SJSA1 (cell line): ENCODE data around the gene VWA5B2. TPM values are rescaled to one million over a fixed set of nuclear protein-coding genes. Genes with fewer than 3 reads are reported as not detected.
A peak's percentile ranks its signal among the peaks of the same experiment; 100 is the strongest.

Experiments
- DNase-seq, 2 experiments: peaks; one replicate each; pipeline ENCODE4 v3.0.0-alpha.2; 2015 to 2020; ENCODE audit warnings: low spot score in 2 of 2, low read depth in 1 of 2
- H3K27ac ChIP-seq: fragments of 250-450 bp; sonication (Bioruptor Pico); 2 replicates; pipeline ENCODE4 v1.5.1; 2020; ENCODE audit warnings: mild to moderate bottlenecking, moderate library complexity
- H3K27me3 ChIP-seq: fragments of 250-450 bp; sonication (Bioruptor Pico); replicated peaks from 2 replicates; pipeline ENCODE4 v1.5.1; 2020; ENCODE audit warnings: mild to moderate bottlenecking, moderate library complexity
- H3K36me3 ChIP-seq: fragments of 250-450 bp; sonication (Bioruptor Pico); 2 replicates; pipeline ENCODE4 v1.5.1; 2020; ENCODE audit warnings: mild to moderate bottlenecking
- H3K4me1 ChIP-seq: fragments of 250-450 bp; sonication (Bioruptor Pico); replicated peaks from 2 replicates; pipeline ENCODE4 v1.6.1; 2021; ENCODE audit warnings: mild to moderate bottlenecking
- H3K4me3 ChIP-seq: fragments of 250-450 bp; sonication (Bioruptor Pico); 2 replicates; pipeline ENCODE4 v1.5.1; 2020; ENCODE audit warnings: mild to moderate bottlenecking
- H3K9me3 ChIP-seq: fragments of 250-450 bp; sonication (Bioruptor Pico); replicated peaks from 2 replicates; pipeline ENCODE4 v1.5.1; 2020; ENCODE audit warnings: mild to moderate bottlenecking
- total RNA-seq: library from RNA; depleted of rRNA; stranded (reverse); fragments of >200 nt; shearing (Covaris generic); gene quantifications from 2 replicates; pipeline ENCODE4 v1.2.3, GENCODE V29; 2014; rRNA removed

VWA5B2 gene
- total RNA-seq, 1 experiment from 2014 or later = not detected

GRCh38 chr3:184284696-184285095 lies 55.3 kb downstream of the VWA5B2 start:
- Histone ChIP-seq H3K27ac (no peak overlapping the region), H3K4me1 (no peaks in the 10 kb centered on the region), H3K36me3 (no peaks in the 10 kb centered on the region), H3K9me3 (no peaks in the 10 kb centered on the region), H3K4me3 (no peak overlapping the region), H3K27me3 (0 out of 2 replicates have a peak, but pooled peaks cover 7% of the 10 kb centered on the region)
- DNase-seq = no peak

- no peak overlapping the region for H3K4me3 ChIP-seq
- H3K36me3 ChIP-seq = no peaks in the 10 kb centered on the region
- no peaks in the 10 kb centered on the region for H3K9me3 ChIP-seq
- no peaks in the 10 kb centered on the region for H3K4me1 ChIP-seq
- no peak overlapping the region for H3K27ac ChIP-seq
- 0 out of 2 replicates have a peak, but pooled peaks cover 3% of the 10 kb centered on the region for H3K27me3 ChIP-seq
- DNase-seq = peak; percentile 30 to 58
Observed at GRCh38 chr3:184289426-184289938, 60.1 kb downstream of the VWA5B2 start.

- no peak overlapping the region for H3K4me3 ChIP-seq
- H3K4me1 ChIP-seq = no peaks in the 10 kb centered on the region
- H3K27ac ChIP-seq = no peak overlapping the region
- DNase-seq = no peak
- no peaks in the 10 kb centered on the region for H3K36me3 ChIP-seq
- H3K27me3 ChIP-seq = 0 out of 2 replicates have a peak, but pooled peaks cover 3% of the 10 kb centered on the region
- no peaks in the 10 kb centered on the region for H3K9me3 ChIP-seq
Observed at GRCh38 chr3:184290331-184290730, 60.9 kb downstream of the VWA5B2 start.

GRCh38 chr3:184291044-184291737 lies 61.8 kb downstream of the VWA5B2 start:
- Histone ChIP-seq H3K9me3 (no peaks in the 10 kb centered on the region), H3K27ac (no peak overlapping the region), H3K36me3 (no peaks in the 10 kb centered on the region), H3K4me1 (no peaks in the 10 kb centered on the region), H3K27me3 (0 out of 2 replicates have a peak, but pooled peaks cover 3% of the 10 kb centered on the region), H3K4me3 (no peak overlapping the region)
- DNase-seq = no peak

Other genes starting within 250 kb of the VWA5B2 start
- gene ABCC5, start 211.7 kb upstream of the VWA5B2 start, total RNA-seq = 9.1 and 9.6 TPM in 2 replicates
- not detected in 2 replicates for gene HTR3D, start 197.8 kb upstream of the VWA5B2 start, total RNA-seq
- not detected in 2 replicates for gene HTR3C, start 176.5 kb upstream of the VWA5B2 start, total RNA-seq
- not detected in 2 replicates for gene HTR3E, start 132.5 kb upstream of the VWA5B2 start, total RNA-seq
- 49.5 and 62.3 TPM in 2 replicates for gene EIF2B5, start 94.2 kb upstream of the VWA5B2 start, total RNA-seq
- gene DVL3, start 74.2 kb upstream of the VWA5B2 start, total RNA-seq = 32.2 and 33.6 TPM in 2 replicates
- gene AP2M1, start 54.7 kb upstream of the VWA5B2 start, total RNA-seq = 282 and 609 TPM in 2 replicates
- gene ABCF3, start 43.4 kb upstream of the VWA5B2 start, total RNA-seq = 19.2 and 28.7 TPM in 2 replicates
- gene ALG3, start 19.4 kb downstream of the VWA5B2 start, total RNA-seq = 26.4 and 30.1 TPM in 2 replicates
- 3.2 and 6.2 TPM in 2 replicates for gene EEF1AKMT4, start 20.1 kb downstream of the VWA5B2 start, total RNA-seq
- gene CAMK2N2, start 32.0 kb downstream of the VWA5B2 start, total RNA-seq = 0.13 TPM in 1 of 2 replicates, not detected in the other
- gene ECE2, start 46.4 kb downstream of the VWA5B2 start, total RNA-seq = not detected in 2 replicates
- 423 and 627 TPM in 2 replicates for gene PSMD2, start 69.7 kb downstream of the VWA5B2 start, total RNA-seq
- 250 and 257 TPM in 2 replicates for gene EIF4G1, start 85.0 kb downstream of the VWA5B2 start, total RNA-seq
- gene FAM131A, start 108.0 kb downstream of the VWA5B2 start, total RNA-seq = 13.9 and 14.4 TPM in 2 replicates
- 8.8 and 11.6 TPM in 2 replicates for gene CLCN2, start 132.0 kb downstream of the VWA5B2 start, total RNA-seq
- gene POLR2H, start 132.1 kb downstream of the VWA5B2 start, total RNA-seq = 101 and 103 TPM in 2 replicates
- not detected in 2 replicates for gene THPO, start 148.6 kb downstream of the VWA5B2 start, total RNA-seq
- gene CHRD, start 150.5 kb downstream of the VWA5B2 start, total RNA-seq = 0.26 TPM in 1 of 2 replicates, not detected in the other